Naive thymus-derived CD4-positive, alpha-beta T cell (primary cell): Measurements from ENCODE around the gene RPS14. TPM values are rescaled to one million over a fixed set of nuclear protein-coding genes. Genes with fewer than 3 reads are reported as not detected.

ENCODE experiments used
- ATAC-seq: fragments of 150-1000 bp; cut with Tn5 transposase; 2 replicates; pipeline ENCODE4 v1.10.0; 2021; ENCODE audit warnings: mild to moderate bottlenecking, moderate library complexity
- CTCF ChIA-PET: fragments of 350-600 bp; sonication (Branson Sonifier 250); formaldehyde crosslinking; loops from one replicate; lab custom pipeline; 2021; ENCODE audit warnings: antibody characterized with exemption; lab: Charles Lee
- POLR2A ChIA-PET: fragments of 350-600 bp; sonication (Branson Sonifier 250); formaldehyde crosslinking; loops from one replicate; lab custom pipeline; 2021; ENCODE audit warnings: antibody characterized with exemption, inconsistent platforms; lab: Charles Lee
- DNase-seq, 9 donors: peaks; one replicate each; pipeline versions ENCODE4 v3.0.0 to v3.0.0-alpha.2; 2020 to 2022; ENCODE audit warnings: mixed read lengths in 1 of 9
- H3K27ac ChIP-seq: one replicate; pipeline ENCODE4 v1.7.0; 2013; ENCODE audit warnings: mild to moderate bottlenecking, low read depth, low read length, moderate library complexity
- H3K27me3 ChIP-seq, 2 donors: one replicate each; pipeline ENCODE4 v1.7.0; 2013; ENCODE audit warnings: low read length in 2 of 2, mild to moderate bottlenecking in 2 of 2, moderate library complexity in 2 of 2; ENCODE audit not compliant: control insufficient read depth in 2 of 2, insufficient read depth in 2 of 2
- H3K36me3 ChIP-seq, 3 experiments: 1 replicate in 2 of 3; 2 replicates in 1 of 3; pipeline ENCODE4 v1.7.0; 2013; ENCODE audit warnings: low read length in 3 of 3, mild to moderate bottlenecking in 3 of 3, moderate library complexity in 1 of 3; ENCODE audit not compliant: insufficient read depth in 3 of 3, control insufficient read depth in 2 of 3
- H3K4me1 ChIP-seq, 2 donors: one replicate each; pipeline ENCODE4 v1.7.0; 2013; ENCODE audit warnings: low read length in 2 of 2, mild to moderate bottlenecking in 2 of 2, moderate library complexity in 1 of 2; ENCODE audit not compliant: control insufficient read depth in 2 of 2, insufficient read depth in 2 of 2
- H3K4me3 ChIP-seq: 2 replicates; pipeline ENCODE4 v1.7.0; 2013; ENCODE audit warnings: mild to moderate bottlenecking, low read length
- H3K9me3 ChIP-seq, 3 experiments: 1 replicate in 2 of 3; 2 replicates in 1 of 3; pipeline ENCODE4 v1.7.0; 2013; ENCODE audit warnings: low read length in 3 of 3; ENCODE audit not compliant: control insufficient read depth in 2 of 3
- H3K27ac Mint-ChIP-seq, 9 donors: one replicate each; pipeline ENCODE4 v1.8.0; 2020 to 2022; ENCODE audit warnings: mixed read lengths in 9 of 9, mild to moderate bottlenecking in 8 of 9, moderate library complexity in 5 of 9, inconsistent platforms in 2 of 9
- H3K27me3 Mint-ChIP-seq, 5 donors: one replicate each; pipeline ENCODE4 v1.8.0; 2021 to 2022; ENCODE audit warnings: mixed read lengths in 5 of 5, mild to moderate bottlenecking in 1 of 5
- H3K36me3 Mint-ChIP-seq, 5 donors: one replicate each; pipeline ENCODE4 v1.8.0; 2020 to 2022; ENCODE audit warnings: mixed read lengths in 5 of 5, mild to moderate bottlenecking in 3 of 5, inconsistent platforms in 1 of 5
- H3K4me1 Mint-ChIP-seq, 7 donors: one replicate each; pipeline ENCODE4 v1.8.0; 2020 to 2022; ENCODE audit warnings: mixed read lengths in 7 of 7, mild to moderate bottlenecking in 3 of 7, inconsistent platforms in 1 of 7
- H3K4me3 Mint-ChIP-seq, 10 donors: one replicate each; pipeline ENCODE4 v1.8.0; 2020 to 2022; ENCODE audit warnings: mild to moderate bottlenecking in 10 of 10, mixed read lengths in 10 of 10, moderate library complexity in 6 of 10, inconsistent platforms in 2 of 10
- H3K9me3 Mint-ChIP-seq, 11 donors: one replicate each; pipeline ENCODE4 v1.8.0; 2020 to 2022; ENCODE audit warnings: mixed read lengths in 11 of 11, mild to moderate bottlenecking in 4 of 11, inconsistent platforms in 1 of 11, moderate library complexity in 1 of 11
- intact Hi-C, 2 donors: fragments of 100-400 bp; cut with micrococcal nuclease; formaldehyde crosslinking; loops; one replicate each; pipeline ENCODE4 v1.15.1; 2023
- polyA plus RNA-seq, 2 donors: library from polyadenylated mRNA; unstranded; fragments of 300-500 nt; fragmentation: Illumina TruSeq; gene quantifications; one replicate each; pipeline ENCODE4 v1.2.3, GENCODE V29; 2021
- total RNA-seq, 6 experiments: library from RNA in 5 of 6; stranded (reverse) in 5 of 6; gene quantifications; 1 replicate in 5 of 6; 2 replicates in 1 of 6; pipeline ENCODE4 v1.2.3 and lab custom pipeline; 2021 to 2026

Gene RPS14
- total and polyA plus RNA-seq, 7 experiments from 2014 or later: 2,331 to 11,248 (median 6,766) TPM

DNA sequence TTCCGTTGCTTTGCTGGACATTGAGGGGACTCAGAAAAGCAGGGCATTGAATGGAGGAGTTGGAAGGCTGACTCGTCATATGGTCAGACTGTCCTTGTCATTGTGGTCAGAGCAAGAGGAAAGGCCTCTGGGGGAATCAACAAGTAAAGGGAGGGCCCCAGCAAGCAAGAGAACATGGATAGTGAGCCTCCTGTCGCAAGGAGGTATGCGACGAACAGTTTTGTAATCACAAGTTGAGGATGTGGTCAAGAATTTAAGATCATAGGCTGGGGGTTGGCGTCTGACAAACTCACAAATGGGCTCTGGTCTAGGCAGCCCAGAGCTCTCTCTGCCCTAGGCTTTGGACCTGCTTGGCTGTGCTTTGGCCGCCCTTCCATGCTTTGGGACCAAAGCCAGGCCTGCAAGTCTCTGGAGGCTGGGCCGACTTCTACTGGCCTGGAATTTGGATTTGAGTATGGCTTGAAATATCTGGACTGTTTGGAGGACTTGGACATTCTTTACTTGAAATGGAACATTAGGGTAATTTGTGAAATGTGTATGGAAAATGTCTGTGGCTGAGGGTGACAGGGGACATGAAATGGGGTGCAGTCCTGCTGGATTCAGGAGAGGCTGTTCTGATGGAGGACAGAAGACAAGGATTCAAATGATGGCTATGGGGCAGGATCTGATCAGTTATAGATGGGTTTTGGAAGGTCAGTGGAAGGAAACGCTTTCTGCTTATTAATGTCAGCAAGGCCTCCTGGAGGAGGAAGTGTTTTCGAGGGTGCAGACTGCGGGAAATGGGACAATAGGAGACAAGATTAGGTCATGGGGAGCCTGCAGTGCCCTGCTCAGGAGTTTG is 39.2 kb upstream of the RPS14 start:
- H3K36me3 Mint-ChIP-seq: no peaks in the 10 kb centered on the region
- H3K27ac Mint-ChIP-seq: no peak overlapping the region
- ChIA-PET CTCF (no interaction called here), POLR2A (no interaction called here)
- no peaks in the 10 kb centered on the region for H3K9me3 Mint-ChIP-seq
- Histone ChIP-seq H3K4me1 (peaks cover 3 to 5% of the 10 kb centered on the region in 2 donors), H3K36me3 (no peaks in the 10 kb centered on the region), H3K27me3 (no peaks in the 10 kb centered on the region), H3K4me3 (no peak overlapping the region), H3K9me3 (no peaks in the 10 kb centered on the region), H3K27ac (no peak overlapping the region)
- intact Hi-C loops: no loop called here
- peak; percentile 77 for ATAC-seq
- DNase-seq: no peak
- H3K4me3 Mint-ChIP-seq: peak overlapping the region in 2 of 10 donors; percentile 28 to 78
- H3K4me1 Mint-ChIP-seq: peaks cover 7 to 28% (median 15%) of the 10 kb centered on the region in 7 donors
- peaks cover 0 to 25% (median 4%) of the 10 kb centered on the region in 5 donors for H3K27me3 Mint-ChIP-seq

DNA sequence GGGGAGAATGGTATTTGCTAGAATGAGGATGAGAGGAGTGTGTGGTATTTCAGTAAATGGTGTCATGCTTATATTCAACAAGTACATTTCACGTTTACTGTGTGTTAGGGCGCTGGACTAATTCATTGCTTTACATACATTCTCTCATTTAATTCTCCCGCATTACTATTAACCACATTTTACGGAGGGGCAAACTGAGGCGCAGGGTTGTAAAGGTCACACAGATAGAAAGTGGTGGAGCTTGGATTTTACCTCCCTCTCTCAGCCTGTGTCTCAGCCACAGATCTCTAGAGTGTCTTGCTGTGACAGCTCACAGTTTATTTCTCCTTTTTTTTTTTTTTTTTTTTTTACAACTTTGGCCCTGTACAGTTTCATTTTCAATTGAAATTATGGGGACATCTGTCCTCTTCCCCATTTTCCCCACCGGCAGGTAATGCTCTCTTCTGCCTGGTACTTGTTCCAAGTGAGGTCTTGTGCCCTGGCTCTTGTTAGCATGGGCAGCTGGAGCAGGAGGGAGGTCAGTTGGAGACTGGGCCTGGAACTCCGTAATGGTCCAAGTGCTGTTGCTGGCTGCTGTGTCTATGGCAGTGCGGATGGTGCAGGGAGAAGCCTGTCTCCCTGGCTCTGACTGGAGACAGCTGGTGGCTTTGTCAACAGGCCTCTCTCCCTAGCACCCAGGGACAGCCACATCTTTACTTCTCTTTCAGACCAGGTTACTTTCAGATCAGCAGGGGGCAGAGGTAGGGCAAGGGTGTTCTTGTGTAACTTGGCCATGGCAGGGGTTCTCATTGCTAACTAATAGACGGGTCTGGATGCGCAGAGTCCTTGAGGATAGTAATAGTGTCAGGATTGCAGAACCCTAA is 37.9 kb upstream of the RPS14 start:
- no peak overlapping the region for H3K27ac ChIP-seq
- POLR2A ChIA-PET: interaction anchor here (0.7 kb wide), 1 partner anchor 11 kb away, joined by 3 read pairs; no protein-coding TSS in a partner anchor
- peak; percentile 34 for ATAC-seq

GRCh38 chr5:150486402-150487198 is 37.1 kb upstream of the RPS14 start:
- ATAC-seq (peak; percentile 46), DNase-seq (peak; percentile 23 to 67 (median 59))
- Mint-ChIP-seq H3K27ac (peak overlapping the region in 8 of 9 donors; percentile 16 to 84 (median 62)), H3K9me3 (no peaks in the 10 kb centered on the region), H3K27me3 (peaks cover 0 to 36% (median 4%) of the 10 kb centered on the region in 5 donors), H3K4me3 (peak overlapping the region; percentile 55 to 79 (median 73)), H3K4me1 (peaks cover 7 to 25% (median 15%) of the 10 kb centered on the region in 7 donors), H3K36me3 (no peaks in the 10 kb centered on the region)
- peaks cover 3 to 5% of the 10 kb centered on the region in 2 donors for H3K4me1 ChIP-seq
- H3K36me3 ChIP-seq: no peaks in the 10 kb centered on the region
- ChIA-PET POLR2A (interaction anchor here (0.7 kb wide), 1 partner anchor 12 kb away, joined by 3 read pairs; no protein-coding TSS in a partner anchor), CTCF (no interaction called here)
- no peaks in the 10 kb centered on the region for H3K9me3 ChIP-seq
- H3K27ac ChIP-seq: peak overlapping the region; percentile 33
- peak overlapping the region; percentile 48 for H3K4me3 ChIP-seq
- no peaks in the 10 kb centered on the region for H3K27me3 ChIP-seq
- intact Hi-C loops: loop anchor here in 1 of 2 donors (2.0 kb wide), 2 partner anchors 26 to 36 kb away; no protein-coding TSS in a partner anchor

More for the DNA sequence above, 37.9 kb upstream of the RPS14 start:
- Histone ChIP-seq H3K4me3 (peak overlapping the region; percentile 48), H3K36me3 (no peaks in the 10 kb centered on the region), H3K27me3 (no peaks in the 10 kb centered on the region), H3K9me3 (no peaks in the 10 kb centered on the region), H3K4me1 (peaks cover 3 to 5% of the 10 kb centered on the region in 2 donors)
- peaks cover 7 to 28% (median 15%) of the 10 kb centered on the region in 7 donors for H3K4me1 Mint-ChIP-seq
- CTCF ChIA-PET: no interaction called here
- peak overlapping the region; percentile 55 to 79 (median 73) for H3K4me3 Mint-ChIP-seq
- H3K36me3 Mint-ChIP-seq: no peaks in the 10 kb centered on the region
- intact Hi-C loops: loop anchor here in 1 of 2 donors (2.0 kb wide), 2 partner anchors 27 to 37 kb away; no protein-coding TSS in a partner anchor
- DNase-seq: no peak
- H3K27me3 Mint-ChIP-seq: peaks cover 0 to 33% (median 4%) of the 10 kb centered on the region in 5 donors
- H3K27ac Mint-ChIP-seq: peak overlapping the region in 8 of 9 donors; percentile 16 to 84 (median 64)
- H3K9me3 Mint-ChIP-seq: no peaks in the 10 kb centered on the region

DNA sequence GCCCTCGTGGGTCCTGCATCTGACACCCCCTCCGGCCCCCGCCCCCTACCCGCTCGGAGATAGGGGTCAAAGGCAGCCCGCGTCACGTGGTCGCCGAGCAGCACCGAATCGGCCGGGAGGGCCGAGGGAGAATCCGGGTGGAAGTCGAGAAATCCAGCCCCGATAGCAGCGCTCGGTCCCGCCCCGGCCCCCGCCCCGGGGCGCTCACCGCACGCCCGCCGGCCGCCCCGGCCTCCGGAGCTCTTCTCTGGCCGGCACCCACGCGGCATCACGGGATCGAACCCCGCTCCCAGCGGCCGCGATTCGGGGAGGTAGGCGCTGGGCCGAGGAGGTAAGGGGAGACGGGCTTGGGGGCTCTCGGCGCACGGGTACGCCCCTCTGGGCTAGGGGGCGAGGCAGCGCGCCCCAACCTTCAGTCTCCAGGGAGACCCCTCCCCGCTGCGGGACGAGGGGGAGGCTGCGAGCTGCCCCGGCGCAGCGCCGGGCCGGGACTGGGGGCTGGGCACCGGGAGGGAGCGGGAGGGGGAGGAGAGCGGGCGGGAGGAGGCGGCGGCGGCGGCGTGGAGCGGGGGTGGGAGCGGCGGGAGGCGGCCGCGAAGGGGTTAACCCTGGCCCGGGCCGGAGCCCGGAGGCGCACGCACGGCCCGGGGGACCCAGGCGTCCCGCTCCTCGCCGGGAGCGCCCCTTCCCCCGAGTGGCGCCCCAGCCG is 36.3 kb upstream of the RPS14 start:
- Mint-ChIP-seq H3K4me3 (peak overlapping the region in 5 of 10 donors; percentile 64 to 89 (median 75)), H3K27ac (peak overlapping the region in 1 of 9 donors; percentile 65), H3K9me3 (no peaks in the 10 kb centered on the region), H3K27me3 (peaks cover 0 to 38% (median 4%) of the 10 kb centered on the region in 5 donors), H3K4me1 (peaks cover 7 to 19% (median 12%) of the 10 kb centered on the region in 7 donors), H3K36me3 (no peaks in the 10 kb centered on the region)
- no peaks in the 10 kb centered on the region for H3K27me3 ChIP-seq
- H3K27ac ChIP-seq: peak overlapping the region; percentile 33
- ChIA-PET CTCF (interaction anchor here (0.8 kb wide), 1 partner anchor 14 kb away, joined by 3 read pairs; no protein-coding TSS in a partner anchor), POLR2A (interaction anchor here (0.8 to 1.4 kb wide), 2 partner anchors 36 to 215 kb away, joined by 3 read pairs; partner anchors contain the start of gene RBM22)
- no peaks in the 10 kb centered on the region for H3K9me3 ChIP-seq
- no peaks in the 10 kb centered on the region for H3K36me3 ChIP-seq
- DNase-seq (peak in 2 of 9 donors; percentile 6 to 40), ATAC-seq (peak; percentile 18)
- intact Hi-C loops: loop anchor here in 1 of 2 donors (2.0 kb wide), 2 partner anchors 25 to 35 kb away; no protein-coding TSS in a partner anchor
- peak overlapping the region; percentile 39 for H3K4me3 ChIP-seq
- H3K4me1 ChIP-seq: peaks cover 3 to 5% of the 10 kb centered on the region in 2 donors

DNA sequence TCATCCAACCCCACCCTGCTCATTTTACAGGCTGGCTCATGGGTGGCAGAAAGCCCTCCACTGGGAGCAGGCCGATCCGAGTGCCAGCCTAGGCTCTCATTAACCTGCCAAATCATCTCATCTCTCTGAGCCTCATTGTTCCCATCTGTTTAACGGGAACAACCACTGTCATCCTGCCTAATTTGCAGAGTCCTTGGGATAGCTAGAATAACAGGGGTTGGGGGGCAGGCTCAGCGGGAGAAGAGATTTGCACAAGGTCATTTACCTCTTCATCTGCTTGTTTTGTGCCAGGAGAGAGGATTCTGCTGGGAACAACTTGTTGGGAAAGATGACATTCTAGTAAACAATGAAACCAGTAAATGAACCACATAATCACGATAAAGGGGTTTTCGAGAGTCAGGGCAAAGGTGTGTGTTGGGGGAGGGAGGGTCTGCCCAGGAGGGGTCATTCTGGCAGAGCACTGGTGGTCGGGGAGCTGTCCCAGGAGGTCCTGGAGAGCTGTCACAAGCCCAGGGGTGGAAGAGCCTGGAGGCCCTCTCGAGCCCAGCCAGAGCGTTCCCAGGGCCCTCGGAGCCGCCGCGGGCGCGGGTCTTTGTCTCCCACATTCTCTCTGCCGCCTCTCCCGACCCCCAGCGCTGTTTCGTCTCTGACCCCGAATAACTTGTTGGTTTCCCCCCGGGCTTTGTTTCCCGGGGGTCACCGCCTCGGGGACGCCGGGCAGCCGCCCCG is 35.6 kb upstream of the RPS14 start:
- Histone ChIP-seq H3K9me3 (no peaks in the 10 kb centered on the region), H3K4me3 (no peak overlapping the region), H3K27me3 (no peaks in the 10 kb centered on the region), H3K4me1 (peaks cover 3 to 5% of the 10 kb centered on the region in 2 donors), H3K36me3 (no peaks in the 10 kb centered on the region), H3K27ac (no peak overlapping the region)
- peak in 1 of 9 donors; percentile 5 for DNase-seq
- peaks cover 7 to 16% (median 12%) of the 10 kb centered on the region in 7 donors for H3K4me1 Mint-ChIP-seq
- peak overlapping the region; percentile 64 to 89 (median 78) for H3K4me3 Mint-ChIP-seq
- no peak for ATAC-seq
- peak overlapping the region in 7 of 9 donors; percentile 17 to 82 (median 65) for H3K27ac Mint-ChIP-seq
- POLR2A ChIA-PET: interaction anchor here (0.7 to 1.4 kb wide), 3 partner anchors 35 to 422 kb away, joined by 3 to 4 read pairs (median 3); partner anchors contain the start of gene RBM22
- CTCF ChIA-PET: interaction anchor here (0.8 kb wide), 1 partner anchor 15 kb away, joined by 3 read pairs; no protein-coding TSS in a partner anchor
- intact Hi-C loops: no loop called here
- no peaks in the 10 kb centered on the region for H3K36me3 Mint-ChIP-seq
- no peaks in the 10 kb centered on the region for H3K9me3 Mint-ChIP-seq
- peaks cover 0 to 39% (median 4%) of the 10 kb centered on the region in 5 donors for H3K27me3 Mint-ChIP-seq
